Duodenal mucosa (tissue), 2 donors: ENCODE data around the gene TOR1A.

Experiments
- H3K27ac ChIP-seq: one replicate; pipeline ENCODE4 v1.7.0; 2013; ENCODE audit warnings: low read depth, low read length
- H3K27me3 ChIP-seq, 2 donors: one replicate each; pipeline ENCODE4 v1.7.0; 2013; ENCODE audit warnings: low read length in 2 of 2, control low read depth in 1 of 2; ENCODE audit not compliant: insufficient read depth in 2 of 2, control insufficient read depth in 1 of 2
- H3K36me3 ChIP-seq, 2 donors: one replicate each; pipeline ENCODE4 v1.7.0; 2013; ENCODE audit warnings: low read length in 2 of 2, control low read depth in 1 of 2; ENCODE audit not compliant: insufficient read depth in 2 of 2, control insufficient read depth in 1 of 2
- H3K4me1 ChIP-seq, 2 donors: one replicate each; pipeline ENCODE4 v1.7.0; 2013; ENCODE audit warnings: low read length in 2 of 2, control low read depth in 1 of 2; ENCODE audit not compliant: insufficient read depth in 2 of 2, control insufficient read depth in 1 of 2
- H3K4me3 ChIP-seq, 2 donors: one replicate each; pipeline ENCODE4 v1.7.0; 2013; ENCODE audit warnings: low read length in 2 of 2, low read depth in 1 of 2
- H3K9ac ChIP-seq, 2 donors: one replicate each; pipeline ENCODE4 v1.7.0; 2013; ENCODE audit warnings: low read length in 2 of 2, low read depth in 1 of 2
- H3K9me3 ChIP-seq, 2 donors: one replicate each; pipeline ENCODE4 v1.7.0; 2013; ENCODE audit warnings: low read length in 2 of 2, control low read depth in 1 of 2; ENCODE audit not compliant: control insufficient read depth in 1 of 2

Gene TOR1A

GRCh38 chr9:129851821-129852220, 27.9 kb upstream of the TOR1A start:
- Histone ChIP-seq H3K9ac (no peak overlapping the region), H3K9me3 (no peaks in the 10 kb centered on the region), H3K4me1 (no peaks in the 10 kb centered on the region), H3K36me3 (peaks cover 11 to 60% of the 10 kb centered on the region in 2 donors), H3K27ac (no peak overlapping the region), H3K4me3 (no peak overlapping the region), H3K27me3 (no peaks in the 10 kb centered on the region)

GRCh38 chr9:129850821-129851550, 27.1 kb upstream of the TOR1A start:
- no peaks in the 10 kb centered on the region for H3K4me1 ChIP-seq

GRCh38 chr9:129849901-129850300, 26.0 kb upstream of the TOR1A start:
- Histone ChIP-seq H3K36me3 (peaks cover 11 to 44% of the 10 kb centered on the region in 2 donors), H3K27ac (no peak overlapping the region), H3K9ac (no peak overlapping the region), H3K4me1 (no peaks in the 10 kb centered on the region), H3K27me3 (no peaks in the 10 kb centered on the region), H3K4me3 (no peak overlapping the region), H3K9me3 (no peaks in the 10 kb centered on the region)

More at GRCh38 chr9:129850821-129851550, 27.1 kb upstream of the TOR1A start:
- Histone ChIP-seq H3K9ac (no peak overlapping the region), H3K36me3 (peaks cover 11 to 52% of the 10 kb centered on the region in 2 donors), H3K27me3 (no peaks in the 10 kb centered on the region), H3K27ac (no peak overlapping the region), H3K4me3 (no peak overlapping the region), H3K9me3 (no peaks in the 10 kb centered on the region)

- no peaks in the 10 kb centered on the region for H3K27me3 ChIP-seq
- H3K9me3 ChIP-seq: no peaks in the 10 kb centered on the region
- no peak overlapping the region for H3K4me3 ChIP-seq
- peaks cover 11 to 34% of the 10 kb centered on the region in 2 donors for H3K36me3 ChIP-seq
- H3K4me1 ChIP-seq: no peaks in the 10 kb centered on the region
- H3K27ac ChIP-seq: no peak overlapping the region
- no peak overlapping the region for H3K9ac ChIP-seq
Observed at GRCh38 chr9:129848712-129849441, 24.9 kb upstream of the TOR1A start.

GRCh38 chr9:129845373-129845772, 21.4 kb upstream of the TOR1A start:
- Histone ChIP-seq H3K27ac (no peak overlapping the region), H3K4me3 (no peak overlapping the region), H3K4me1 (no peaks in the 10 kb centered on the region)

GRCh38 chr9:129841071-129841470, 17.1 kb upstream of the TOR1A start:
- H3K36me3 ChIP-seq: no peaks in the 10 kb centered on the region
- H3K9ac ChIP-seq: no peak overlapping the region
- peaks cover 9 to 15% of the 10 kb centered on the region in 2 donors for H3K4me1 ChIP-seq
- H3K4me3 ChIP-seq: no peak overlapping the region
- H3K27ac ChIP-seq: no peak overlapping the region
- H3K9me3 ChIP-seq: no peaks in the 10 kb centered on the region
- no peaks in the 10 kb centered on the region for H3K27me3 ChIP-seq

More at GRCh38 chr9:129845373-129845772, 21.4 kb upstream of the TOR1A start:
- Histone ChIP-seq H3K27me3 (no peaks in the 10 kb centered on the region), H3K36me3 (peaks cover 0 to 3% of the 10 kb centered on the region in 2 donors), H3K9me3 (no peaks in the 10 kb centered on the region), H3K9ac (no peak overlapping the region)

GRCh38 chr9:129840034-129840433, 16.1 kb upstream of the TOR1A start:
- Histone ChIP-seq H3K27me3 (no peaks in the 10 kb centered on the region), H3K36me3 (no peaks in the 10 kb centered on the region), H3K9ac (no peak overlapping the region), H3K27ac (no peak overlapping the region), H3K4me1 (peaks cover 10 to 19% of the 10 kb centered on the region in 2 donors), H3K4me3 (no peak overlapping the region), H3K9me3 (no peaks in the 10 kb centered on the region)

- no peak overlapping the region for H3K4me3 ChIP-seq
- no peaks in the 10 kb centered on the region for H3K9me3 ChIP-seq
- no peak overlapping the region for H3K9ac ChIP-seq
- H3K4me1 ChIP-seq: peaks cover 10 to 22% of the 10 kb centered on the region in 2 donors
- H3K36me3 ChIP-seq: no peaks in the 10 kb centered on the region
- no peak overlapping the region for H3K27ac ChIP-seq
- H3K27me3 ChIP-seq: no peaks in the 10 kb centered on the region
Observed at GRCh38 chr9:129839324-129840023, 15.5 kb upstream of the TOR1A start.

GRCh38 chr9:129838707-129839259, 14.8 kb upstream of the TOR1A start:
- Histone ChIP-seq H3K4me1 (peaks cover 13 to 29% of the 10 kb centered on the region in 2 donors), H3K27me3 (no peaks in the 10 kb centered on the region), H3K36me3 (no peaks in the 10 kb centered on the region), H3K27ac (no peak overlapping the region), H3K9ac (no peak overlapping the region), H3K9me3 (no peaks in the 10 kb centered on the region), H3K4me3 (no peak overlapping the region)
